ENCODE results near the gene LMO3. TPM values are rescaled to one million over a fixed set of nuclear protein-coding genes. Genes with fewer than 3 reads are reported as not detected.

The LMO3 gene
- total and polyA plus RNA-seq, 2 donors (not counting 3 experiments of a cell fraction or from before 2014, with no cell fraction given) = not detected

DNA sequence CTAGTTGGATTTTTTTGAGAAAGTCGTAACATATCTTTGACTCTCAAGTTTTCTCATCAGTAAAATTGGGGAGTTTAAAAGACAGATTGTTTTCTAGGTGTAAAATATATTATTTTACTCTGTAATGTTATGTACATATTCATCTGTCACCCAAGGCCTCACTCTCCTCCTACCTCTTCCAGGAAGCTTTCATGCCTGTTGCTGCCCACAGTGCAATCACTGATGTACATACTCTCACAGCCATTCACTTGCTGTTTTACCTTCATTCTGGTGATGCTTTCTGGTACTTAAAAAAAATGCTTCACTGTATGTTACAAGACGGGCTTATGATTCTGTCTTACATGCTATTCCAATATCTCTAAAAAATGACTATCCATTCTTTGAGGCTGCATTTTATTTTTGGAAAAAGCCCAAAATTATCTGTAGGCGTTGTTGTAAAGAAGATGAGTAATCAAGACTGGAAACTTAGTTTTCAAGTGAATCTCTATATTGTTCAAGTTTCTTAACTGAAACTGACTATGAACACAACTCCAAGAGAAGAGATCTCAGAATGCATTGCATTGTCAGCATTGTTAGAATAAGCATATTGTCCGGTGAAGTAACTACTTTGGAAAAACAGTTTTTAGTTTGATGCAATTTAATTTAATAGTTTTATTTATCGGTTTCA lies 82.5 kb downstream of the LMO3 start:
- no peak overlapping the region for H3K9ac ChIP-seq (replicated peaks; ENCODE audit: extremely low read depth, insufficient read depth, low read length)
- DNase-seq (ENCODE audit: low read depth, low spot score) = no peak
- intact Hi-C loops (cut with micrococcal nuclease) (no loop called here), dilution Hi-C loops (cut with MboI; ENCODE audit: extremely low pct_ligation_motif_present, low sequenced_read_pairs) (no loop called here)
- BruUV-seq (replicated peaks) = no TSS peak
- no peak overlapping the region for H3K4me3 ChIP-seq (replicated peaks in 1 of 3; ENCODE audit: insufficient read depth in 1 of 3, low read depth in 1 of 3, low read length in 3 of 3)
- no peak overlapping the region for H3K27ac ChIP-seq (ENCODE audit: insufficient read depth, low read depth, low read length)
- no peak overlapping the region for H3K4me2 ChIP-seq (ENCODE audit: insufficient read depth, low read length)
- no peaks in the 10 kb centered on the region for H3K9me1 ChIP-seq (replicated peaks; ENCODE audit: control insufficient read depth, extremely low read depth, insufficient read depth, low read length)
- no peak for FAIRE-seq
- no peak for TF ChIP-seq POLR2AphosphoS5 (IDR thresholded peaks at IDR 0.05; ENCODE audit: insufficient read depth, low read depth, low read length)
- no peak for TF ChIP-seq EZH2 (IDR thresholded peaks at IDR 0.05; ENCODE audit: borderline replicate concordance, low read depth, low read length, severe bottlenecking)
- TF ChIP-seq, protein P1, sequence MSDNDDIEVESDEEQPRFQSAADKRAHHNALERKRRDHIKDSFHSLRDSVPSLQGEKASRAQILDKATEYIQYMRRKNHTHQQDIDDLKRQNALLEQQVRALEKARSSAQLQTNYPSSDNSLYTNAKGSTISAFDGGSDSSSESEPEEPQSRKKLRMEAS (IDR thresholded peaks at IDR 0.05; ENCODE audit: insufficient read depth, insufficient read length) = no peak
- no peak for TF ChIP-seq FOS (IDR thresholded peaks at IDR 0.05; ENCODE audit: borderline replicate concordance, insufficient read depth, low read length)
- no peak for TF ChIP-seq GATA2 (IDR thresholded peaks at IDR 0.05; ENCODE audit: insufficient read depth, insufficient read length, low read depth, low read length)
- TF ChIP-seq CTCF (IDR thresholded peaks at IDR 0.05; ENCODE audit: extremely low read depth in 1 of 2, insufficient read depth in 1 of 2, low read depth in 1 of 2, low read length in 2 of 2) = no peak
- TF ChIP-seq POLR2A (IDR thresholded peaks at IDR 0.05; ENCODE audit: low read depth, low read length) = no peak
- no peak for TF ChIP-seq MYC (IDR thresholded peaks at IDR 0.05; ENCODE audit: low read depth, low read length)
- no peak for TF ChIP-seq JUN (IDR thresholded peaks at IDR 0.05; ENCODE audit: borderline replicate concordance, insufficient read depth, insufficient read length, low read depth)
- no peaks in the 10 kb centered on the region for H3K9me3 ChIP-seq (replicated peaks; ENCODE audit: control insufficient read depth, insufficient read depth, low read length)
- H4K20me1 ChIP-seq (replicated peaks; ENCODE audit: control insufficient read depth, extremely low read depth, insufficient read depth, low read length) = no peaks in the 10 kb centered on the region
- H3K36me3 ChIP-seq (ENCODE audit: control insufficient read depth in 2 of 2, extremely low read depth in 1 of 2, insufficient read depth in 2 of 2, low read length in 2 of 2) = no peaks in the 10 kb centered on the region
- ChIA-PET CTCF (no interaction called here), POLR2A (no interaction called here)
- H3K4me1 ChIP-seq (ENCODE audit: control insufficient read depth, extremely low read depth, insufficient read depth, low read length) = no peaks in the 10 kb centered on the region
- H3K27me3 ChIP-seq (ENCODE audit: control insufficient read depth in 2 of 2, insufficient read depth in 2 of 2, low read length in 2 of 2) = no peaks in the 10 kb centered on the region
- H3K79me2 ChIP-seq (ENCODE audit: control insufficient read depth, insufficient read depth, low read length) = no peaks in the 10 kb centered on the region
- H2AFZ ChIP-seq (ENCODE audit: low read depth, low read length) = no peak overlapping the region

All from endothelial cell of umbilical vein (primary cell).